Adipocyte (in vitro differentiated cells): ENCODE results near the gene AGTRAP.

Source experiments
- DNase-seq: peaks from one replicate; pipeline ENCODE4 v3.0.0-alpha.2; 2015; ENCODE audit warnings: low read depth
- H3K27me3 ChIP-seq: replicated peaks from 2 replicates; pipeline ENCODE4 v1.7.0; 2013; ENCODE audit warnings: mild to moderate bottlenecking, low read length, moderate library complexity; ENCODE audit not compliant: control insufficient read depth, insufficient read depth
- H3K36me3 ChIP-seq: 2 replicates; pipeline ENCODE4 v1.7.0; 2013; ENCODE audit warnings: low read length, mild to moderate bottlenecking, moderate library complexity; ENCODE audit not compliant: control insufficient read depth, insufficient read depth, severe bottlenecking
- H3K4me1 ChIP-seq: 2 replicates; pipeline ENCODE4 v1.7.0; 2013; ENCODE audit warnings: mild to moderate bottlenecking, low read length, moderate library complexity; ENCODE audit not compliant: control insufficient read depth, insufficient read depth
- H3K4me3 ChIP-seq: 2 replicates; pipeline ENCODE4 v1.7.0; 2013; ENCODE audit warnings: mild to moderate bottlenecking, low read length, moderate library complexity
- H3K9ac ChIP-seq: 2 replicates; pipeline ENCODE4 v1.7.0; 2013; ENCODE audit warnings: mild to moderate bottlenecking, low read length, moderate library complexity
- H3K9me3 ChIP-seq: 2 replicates; pipeline ENCODE4 v1.7.0; 2013; ENCODE audit warnings: mild to moderate bottlenecking, low read length, moderate library complexity; ENCODE audit not compliant: control insufficient read depth

AGTRAP gene

DNA sequence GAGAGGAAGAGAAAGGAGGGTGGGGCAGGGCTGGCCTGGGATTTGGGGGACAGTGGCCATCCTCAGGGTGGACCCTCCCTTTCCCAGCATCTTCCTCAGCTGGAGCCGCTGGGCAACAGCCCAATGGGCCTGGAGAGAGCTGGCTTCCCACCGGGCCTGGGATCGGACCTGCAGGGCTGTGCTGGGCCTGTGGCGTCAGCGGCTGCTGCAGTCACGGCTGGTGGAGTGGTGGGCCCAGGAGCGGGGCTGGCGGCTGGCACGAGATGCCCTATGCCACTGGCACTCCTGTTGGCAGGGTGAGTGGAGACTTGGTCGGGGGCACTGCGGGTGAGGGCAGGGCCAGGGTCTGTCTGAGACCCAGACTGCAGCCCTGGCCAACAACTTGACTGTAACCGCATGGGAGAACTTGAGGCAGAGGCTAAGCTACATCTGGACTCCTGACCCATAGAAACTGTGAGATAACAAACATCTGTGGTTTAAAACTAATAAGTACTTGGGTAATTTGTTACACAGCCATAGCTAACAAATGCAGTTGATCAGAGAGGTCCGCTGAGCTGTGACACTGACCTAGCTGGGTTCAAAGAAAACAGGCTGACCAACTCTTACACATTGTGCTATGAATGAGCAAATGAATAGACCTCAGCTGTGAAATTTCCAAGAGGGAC lies 43.9 kb downstream of the AGTRAP start:
- no peaks in the 10 kb centered on the region for H3K9me3 ChIP-seq
- H3K36me3 ChIP-seq = no peaks in the 10 kb centered on the region
- no peak overlapping the region for H3K4me3 ChIP-seq
- H3K9ac ChIP-seq = no peak overlapping the region
- DNase-seq = no peak
- H3K27me3 ChIP-seq = peaks cover 4% of the 10 kb centered on the region
- H3K4me1 ChIP-seq = no peaks in the 10 kb centered on the region

- Histone ChIP-seq H3K36me3 (no peaks in the 10 kb centered on the region), H3K27me3 (peaks cover 2% of the 10 kb centered on the region), H3K4me1 (peaks cover 5% of the 10 kb centered on the region), H3K9ac (no peak overlapping the region), H3K4me3 (no peak overlapping the region), H3K9me3 (no peaks in the 10 kb centered on the region)
- no peak for DNase-seq
Observed at GRCh38 chr1:11780380-11781147, 44.6 kb downstream of the AGTRAP start.

DNA sequence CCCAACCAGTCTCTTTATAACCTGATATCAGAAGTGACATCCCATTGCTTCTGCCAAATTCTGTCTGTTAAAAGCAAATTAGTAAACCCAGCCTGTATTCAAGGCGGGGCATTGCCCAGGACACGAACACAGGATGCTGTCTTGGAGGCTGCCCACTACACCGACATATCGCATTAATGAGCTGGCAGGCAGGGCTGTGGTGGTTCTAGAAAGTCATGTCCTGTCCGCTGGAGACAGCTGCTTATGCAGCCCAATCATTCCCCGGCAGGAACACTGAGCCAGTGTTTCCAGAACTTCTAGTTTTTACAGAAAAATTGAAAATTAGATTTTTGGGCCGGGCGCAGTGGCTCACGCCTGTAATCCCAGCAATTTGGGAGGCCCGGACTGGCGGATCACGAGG lies 45.4 kb downstream of the AGTRAP start:
- Histone ChIP-seq H3K9ac (no peak overlapping the region), H3K36me3 (no peaks in the 10 kb centered on the region), H3K4me1 (peaks cover 5% of the 10 kb centered on the region), H3K27me3 (no peaks in the 10 kb centered on the region), H3K9me3 (no peaks in the 10 kb centered on the region), H3K4me3 (no peak overlapping the region)
- no peak for DNase-seq

DNA sequence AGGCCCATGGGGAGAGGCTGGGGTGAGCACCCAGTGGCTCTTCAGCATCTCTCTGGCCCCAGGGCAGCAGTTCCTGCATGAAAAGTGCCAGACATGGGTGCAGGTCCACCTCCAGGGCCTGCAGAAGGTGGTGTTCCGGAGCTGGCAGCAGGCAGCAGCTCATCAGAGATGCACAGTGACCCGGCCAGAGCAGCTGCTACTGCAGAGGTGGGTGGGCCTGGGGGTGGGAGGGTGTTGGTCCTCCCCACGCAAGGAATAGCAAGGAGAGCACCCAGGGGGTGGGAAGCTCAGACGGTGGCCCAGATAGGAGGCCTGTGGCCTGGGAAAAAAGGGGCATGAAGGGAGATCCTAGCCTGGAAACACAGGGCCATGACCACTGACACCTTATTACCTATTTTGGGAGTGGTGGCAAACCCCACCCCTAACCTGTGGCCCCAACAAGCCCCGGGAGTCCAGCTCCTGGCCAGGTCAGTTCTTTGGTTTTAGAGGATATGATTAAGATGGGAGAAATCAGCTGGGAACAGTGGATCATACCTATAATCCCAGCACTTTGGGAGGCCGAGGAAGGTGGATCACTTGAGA lies 46.3 kb downstream of the AGTRAP start:
- no peaks in the 10 kb centered on the region for H3K36me3 ChIP-seq
- H3K27me3 ChIP-seq = no peaks in the 10 kb centered on the region
- no peak overlapping the region for H3K4me3 ChIP-seq
- no peaks in the 10 kb centered on the region for H3K9me3 ChIP-seq
- no peak overlapping the region for H3K9ac ChIP-seq
- peaks cover 12% of the 10 kb centered on the region for H3K4me1 ChIP-seq
- DNase-seq = no peak

- Histone ChIP-seq H3K9ac (no peak overlapping the region), H3K36me3 (no peaks in the 10 kb centered on the region), H3K9me3 (no peaks in the 10 kb centered on the region), H3K27me3 (no peaks in the 10 kb centered on the region), H3K4me3 (no peak overlapping the region), H3K4me1 (peaks cover 25% of the 10 kb centered on the region)
- DNase-seq = no peak
Observed at GRCh38 chr1:11783556-11783955, 47.6 kb downstream of the AGTRAP start.

GRCh38 chr1:11784256-11784992 lies 48.5 kb downstream of the AGTRAP start:
- Histone ChIP-seq H3K36me3 (no peaks in the 10 kb centered on the region), H3K9ac (peak overlapping the region; percentile 30), H3K9me3 (no peaks in the 10 kb centered on the region), H3K27me3 (no peaks in the 10 kb centered on the region), H3K4me3 (no peak overlapping the region), H3K4me1 (peaks cover 27% of the 10 kb centered on the region)
- no peak for DNase-seq

DNA sequence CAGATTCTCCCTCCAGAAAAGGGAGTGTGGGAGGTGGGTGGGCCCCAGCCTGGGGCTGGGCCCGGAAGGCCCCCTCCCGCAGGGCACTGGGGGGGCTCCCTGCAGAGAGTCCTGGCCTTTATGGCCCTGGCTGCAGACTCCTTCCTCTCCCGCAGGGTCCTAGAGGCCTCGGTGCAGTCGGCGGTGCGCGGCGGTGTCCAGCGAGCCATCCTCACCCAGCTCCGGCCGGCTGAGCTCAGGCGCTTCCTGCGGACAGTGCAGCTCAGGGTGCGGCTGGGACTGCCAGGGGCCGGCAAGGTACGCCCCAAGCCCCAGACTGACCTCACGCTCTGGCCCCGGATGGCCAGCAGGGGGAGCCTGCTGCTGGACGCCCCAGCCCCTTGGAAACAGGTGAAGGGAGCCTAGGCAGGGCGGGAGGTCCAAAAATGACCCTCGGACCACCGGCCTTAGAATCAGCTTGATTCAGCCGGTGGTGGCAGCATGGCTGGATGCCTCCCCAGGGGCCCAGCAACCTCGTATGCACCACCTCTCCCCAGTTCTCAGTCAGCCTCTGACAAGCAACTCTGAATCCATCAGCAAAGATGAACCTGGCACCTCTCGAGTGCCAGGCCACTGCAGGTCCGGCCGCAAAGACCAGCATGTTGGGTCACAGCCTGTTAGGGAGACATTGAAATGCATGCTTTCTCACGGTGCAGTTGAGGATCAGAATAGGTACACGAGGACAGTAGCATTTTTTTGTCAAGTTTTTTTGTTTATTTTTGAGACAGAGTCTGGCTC lies 49.2 kb downstream of the AGTRAP start:
- Histone ChIP-seq H3K36me3 (no peaks in the 10 kb centered on the region), H3K27me3 (no peaks in the 10 kb centered on the region), H3K4me3 (peak overlapping the region; percentile 35), H3K9ac (peak overlapping the region; percentile 30), H3K9me3 (no peaks in the 10 kb centered on the region), H3K4me1 (peaks cover 33% of the 10 kb centered on the region)
- peak; percentile 62 for DNase-seq

DNA sequence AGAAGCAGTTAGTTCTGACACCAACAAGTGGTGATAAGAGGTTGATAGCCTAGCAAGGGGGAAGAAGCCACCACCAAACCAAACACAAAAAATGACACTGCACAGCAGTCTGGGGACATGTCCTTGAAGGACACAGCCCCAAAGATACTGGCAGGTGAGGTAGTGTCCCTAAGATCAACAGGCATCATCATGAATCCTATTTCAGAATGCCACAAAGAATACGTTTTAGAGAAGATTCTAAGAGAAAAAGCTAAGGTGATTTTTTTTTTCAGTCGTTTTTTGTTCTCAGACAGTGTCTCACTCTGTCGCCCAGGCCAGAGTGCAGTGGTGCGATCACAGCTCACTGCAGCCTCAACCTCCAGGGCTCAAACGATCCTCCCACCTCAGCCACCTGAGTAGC lies 50.2 kb downstream of the AGTRAP start:
- no peaks in the 10 kb centered on the region for H3K27me3 ChIP-seq
- peaks cover 43% of the 10 kb centered on the region for H3K4me1 ChIP-seq
- no peak overlapping the region for H3K4me3 ChIP-seq
- no peak overlapping the region for H3K9ac ChIP-seq
- DNase-seq = no peak
- no peaks in the 10 kb centered on the region for H3K9me3 ChIP-seq
- no peaks in the 10 kb centered on the region for H3K36me3 ChIP-seq

DNA sequence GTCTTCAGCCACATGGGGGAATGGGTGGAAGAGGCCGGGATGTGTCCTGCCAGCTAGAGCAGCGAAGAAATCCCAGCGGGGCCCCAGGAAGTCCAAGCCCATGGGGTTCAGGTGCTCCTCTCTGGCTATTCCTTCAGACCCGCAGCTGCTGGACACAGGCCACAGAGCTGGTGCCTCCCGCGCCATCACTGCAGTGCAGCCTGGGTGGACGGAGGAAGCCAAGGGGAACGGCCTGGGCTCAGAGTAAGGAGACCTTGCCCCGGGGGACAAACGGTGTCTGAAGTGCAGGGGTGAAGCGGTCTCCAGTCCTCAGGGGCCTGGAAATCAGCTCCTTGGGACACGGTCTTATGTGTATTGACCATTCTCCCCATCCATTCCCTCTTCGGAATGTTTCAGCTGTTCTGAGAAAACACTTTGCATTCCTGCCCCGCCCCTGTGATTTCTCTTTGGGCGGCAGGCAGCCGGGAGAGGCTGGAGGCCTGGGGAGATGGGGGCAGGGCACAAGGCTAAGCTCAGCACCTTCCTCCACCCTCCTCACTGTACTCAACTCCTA lies 51.4 kb downstream of the AGTRAP start:
- peak; percentile 75 for DNase-seq
- Histone ChIP-seq H3K9me3 (no peaks in the 10 kb centered on the region), H3K9ac (peak overlapping the region; percentile 77), H3K4me3 (peak overlapping the region; percentile 67), H3K36me3 (peaks cover 4% of the 10 kb centered on the region), H3K27me3 (no peaks in the 10 kb centered on the region), H3K4me1 (peaks cover 55% of the 10 kb centered on the region)

DNA sequence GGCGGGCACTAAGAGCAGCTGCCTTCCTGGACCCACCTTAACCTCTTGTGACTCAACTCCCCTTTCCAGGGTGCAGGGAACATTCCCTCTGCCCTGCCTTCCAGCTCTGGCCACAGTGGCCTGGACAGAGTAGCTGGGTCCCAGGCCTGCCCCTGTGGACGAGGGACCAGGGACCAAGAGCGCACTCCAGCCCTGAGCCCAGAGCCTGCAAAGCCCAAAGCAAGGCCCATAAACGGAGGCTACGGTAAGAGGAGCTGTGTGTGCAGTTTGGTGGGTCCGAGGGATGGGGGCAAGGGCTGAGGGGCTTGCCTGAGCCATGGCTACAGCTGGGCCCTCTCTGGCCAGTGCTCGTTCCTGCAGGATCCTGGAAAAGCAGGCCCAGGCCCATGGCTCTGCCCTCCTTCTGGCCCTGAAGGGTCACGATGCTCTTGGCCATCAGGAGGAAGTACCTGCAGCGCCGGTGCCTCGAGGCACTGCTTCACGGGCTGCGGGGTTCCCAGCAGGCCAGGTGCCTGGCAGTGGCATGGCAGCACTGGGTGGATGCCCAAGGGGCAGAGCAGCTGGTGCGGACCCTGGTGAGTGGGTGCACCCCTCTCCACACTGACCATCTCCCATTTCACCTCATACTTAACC lies 52.0 kb downstream of the AGTRAP start:
- Histone ChIP-seq H3K36me3 (peaks cover 9% of the 10 kb centered on the region), H3K27me3 (no peaks in the 10 kb centered on the region), H3K9ac (peak overlapping the region; percentile 77), H3K4me1 (peaks cover 60% of the 10 kb centered on the region), H3K4me3 (peak overlapping the region; percentile 67), H3K9me3 (no peaks in the 10 kb centered on the region)
- DNase-seq = no peak
